Dermis blood vessel endothelial cell (primary cell): ENCODE data around the gene EDA. TPM values are rescaled to one million over a fixed set of nuclear protein-coding genes. Genes with fewer than 3 reads are reported as not detected.
A peak's percentile ranks its signal among the peaks of the same experiment; 100 is the strongest.

Experiments used
- DNase-seq: peaks from one replicate; pipeline ENCODE4 v3.0.0; 2010
- total RNA-seq: library from RNA; depleted of rRNA; stranded (reverse); fragments of >200 nt; gene quantifications from 2 replicates; pipeline ENCODE4 v1.2.3, GENCODE V29; 2014

Gene EDA
- total RNA-seq: 1.3 and 3.1 TPM in 2 replicates

DNA sequence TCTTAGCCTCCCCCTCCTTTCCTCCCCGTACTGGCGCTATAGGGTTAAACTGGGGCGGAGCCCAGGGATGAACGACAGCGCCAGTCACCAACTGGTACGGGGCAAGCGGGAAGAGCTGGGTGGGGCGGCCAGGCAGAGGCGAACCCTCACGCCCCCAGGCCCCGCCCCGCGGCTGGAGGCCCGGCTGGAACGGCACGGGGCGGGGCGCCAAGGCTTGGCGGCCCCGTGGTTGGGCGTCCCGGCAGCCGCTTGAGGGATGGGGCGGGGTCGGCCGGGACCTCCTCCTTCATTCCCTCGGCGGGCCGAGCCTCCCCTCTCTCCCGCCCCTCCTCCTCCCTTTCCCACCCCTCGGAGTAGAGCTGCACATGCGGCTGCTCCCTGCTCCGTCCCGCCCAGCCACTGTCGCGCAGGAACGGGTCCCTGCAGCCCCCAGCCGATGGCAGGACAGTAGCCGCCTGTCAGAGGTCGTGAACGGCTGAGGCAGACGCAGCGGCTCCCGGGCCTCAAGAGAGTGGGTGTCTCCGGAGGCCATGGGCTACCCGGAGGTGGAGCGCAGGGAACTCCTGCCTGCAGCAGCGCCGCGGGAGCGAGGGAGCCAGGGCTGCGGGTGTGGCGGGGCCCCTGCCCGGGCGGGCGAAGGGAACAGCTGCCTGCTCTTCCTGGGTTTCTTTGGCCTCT, at the start of gene EDA:
Gene EDA, plus strand, starts transcription at position 335 of the 678 bp plus-strand sequence.
- peak; percentile 73 for DNase-seq

DNA sequence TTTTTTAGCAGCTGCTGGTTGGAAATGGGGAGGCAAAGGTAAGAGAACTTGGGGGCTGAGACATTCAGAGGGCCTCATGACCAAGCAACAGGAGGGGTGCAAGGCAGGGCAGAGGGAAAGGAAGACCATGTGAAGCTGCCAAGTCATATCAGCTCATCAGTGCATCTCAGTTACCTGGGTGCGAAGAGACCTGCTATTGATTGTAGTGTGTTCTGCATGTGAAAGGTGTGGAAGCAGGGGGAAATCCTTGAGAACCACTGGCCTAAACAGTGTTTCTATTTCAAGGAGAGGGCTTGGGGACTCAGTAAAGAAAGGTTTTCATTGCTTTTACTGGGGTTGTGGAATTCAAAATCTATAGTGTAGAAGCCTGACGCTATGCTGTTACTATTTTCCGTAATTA, 47.1 kb upstream of the EDA start:
- DNase-seq: no peak

DNA sequence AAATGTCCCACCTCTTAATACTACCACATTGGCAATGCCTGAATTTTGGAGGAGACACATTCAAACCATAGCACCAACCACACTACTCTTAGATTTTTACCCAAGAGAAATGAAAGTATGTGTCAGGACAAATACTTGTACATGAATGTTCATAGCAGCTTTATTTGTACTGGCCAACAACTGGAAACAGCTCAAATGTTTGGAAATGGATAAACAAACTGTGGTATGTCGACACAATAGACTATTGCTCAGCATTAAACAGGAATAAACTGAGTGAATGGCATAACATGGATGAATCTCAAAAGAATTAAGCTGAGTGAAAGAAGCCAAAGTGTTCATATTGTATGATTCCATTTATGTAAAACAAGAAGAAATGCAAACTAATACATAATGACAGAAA, 18.5 kb upstream of the EDA start:
- DNase-seq: no peak

DNA sequence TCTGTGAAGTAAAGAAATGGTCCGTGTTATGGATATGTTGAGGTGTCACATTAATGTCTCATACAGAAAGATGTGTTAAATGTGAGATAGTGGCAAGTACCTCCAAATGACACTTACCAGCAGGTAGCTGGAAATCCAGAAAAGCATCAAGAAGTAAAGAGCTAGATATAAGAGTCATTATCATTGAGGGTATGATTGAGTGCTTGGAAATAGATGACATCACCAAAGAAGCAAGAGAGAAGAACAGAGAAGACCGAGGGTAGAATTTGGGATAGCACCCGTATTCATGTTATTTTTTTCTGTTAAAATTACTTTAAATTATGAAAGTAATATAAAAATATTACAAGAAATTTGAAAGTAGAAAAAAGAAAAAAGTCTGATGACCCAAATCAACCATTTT, 15.7 kb upstream of the EDA start:
- no peak for DNase-seq

DNA sequence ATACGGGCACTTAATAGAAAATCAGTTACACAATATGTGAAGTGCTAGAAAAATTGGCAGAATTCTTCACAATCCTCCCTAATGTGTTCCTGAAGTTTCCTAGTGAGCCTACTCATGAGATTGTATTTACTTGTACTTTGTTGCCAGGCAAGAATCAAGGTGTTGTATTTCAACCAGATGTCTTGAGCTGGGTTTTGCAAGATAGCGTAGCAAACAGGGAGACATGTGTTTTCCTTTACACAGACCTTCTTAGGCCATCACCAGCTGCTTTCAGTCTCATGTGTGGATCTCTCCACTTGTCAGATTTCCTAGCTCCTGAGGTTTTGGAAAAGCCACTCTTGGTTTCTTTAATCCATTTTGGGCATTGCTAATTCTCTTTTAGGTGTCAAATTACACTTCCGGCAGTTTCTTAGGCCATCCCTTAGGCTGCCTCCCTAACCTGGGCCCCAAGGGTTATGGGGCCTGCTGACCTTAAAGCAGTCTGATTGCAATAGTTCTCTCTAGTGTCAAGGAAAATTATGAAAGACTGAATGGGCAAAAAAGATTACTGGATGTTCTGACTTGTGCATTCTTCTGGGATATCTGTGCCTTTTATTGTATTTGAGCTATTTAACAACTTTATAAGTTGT, 12.2 kb upstream of the EDA start:
- DNase-seq: no peak

DNA sequence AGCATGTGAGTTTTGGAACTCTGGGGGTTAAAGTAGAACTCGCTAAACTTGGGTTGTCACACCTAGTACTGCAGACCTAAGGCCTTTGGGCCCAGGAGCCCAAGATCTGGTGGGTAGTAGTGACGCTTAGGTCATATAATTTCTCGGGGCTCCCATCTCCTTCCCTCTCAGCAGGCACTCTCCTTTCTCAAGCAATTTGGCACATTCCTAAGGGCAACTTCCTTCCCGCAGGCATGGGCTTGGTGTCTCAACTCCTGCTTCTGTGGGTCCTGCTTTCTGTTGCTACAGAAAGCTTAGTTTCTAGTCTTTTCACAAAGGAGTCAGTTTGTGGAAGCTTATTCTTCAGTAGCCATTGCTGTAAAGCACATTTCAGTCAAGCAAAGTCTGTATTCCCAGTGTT, 10.4 kb upstream of the EDA start:
- no peak for DNase-seq

DNA sequence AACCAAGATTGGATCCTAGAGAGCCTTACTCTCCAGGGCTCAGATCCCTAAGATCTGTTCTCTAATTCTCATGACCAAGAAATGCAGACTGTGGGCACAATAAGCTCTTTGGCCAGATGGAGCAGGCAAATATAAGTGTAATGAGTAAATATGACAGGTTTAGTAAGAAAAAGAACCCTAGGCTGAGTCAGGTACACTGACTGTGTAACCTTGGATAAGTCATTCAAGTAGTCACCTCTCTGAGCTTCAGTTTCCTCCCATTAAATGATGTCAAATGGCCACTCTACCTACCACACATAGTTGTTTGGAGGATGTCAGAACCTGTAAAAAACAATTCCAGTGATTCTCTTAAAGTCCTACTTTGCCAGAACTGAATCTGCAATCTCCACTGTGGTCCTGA, 8.3 kb upstream of the EDA start:
- DNase-seq: no peak

DNA sequence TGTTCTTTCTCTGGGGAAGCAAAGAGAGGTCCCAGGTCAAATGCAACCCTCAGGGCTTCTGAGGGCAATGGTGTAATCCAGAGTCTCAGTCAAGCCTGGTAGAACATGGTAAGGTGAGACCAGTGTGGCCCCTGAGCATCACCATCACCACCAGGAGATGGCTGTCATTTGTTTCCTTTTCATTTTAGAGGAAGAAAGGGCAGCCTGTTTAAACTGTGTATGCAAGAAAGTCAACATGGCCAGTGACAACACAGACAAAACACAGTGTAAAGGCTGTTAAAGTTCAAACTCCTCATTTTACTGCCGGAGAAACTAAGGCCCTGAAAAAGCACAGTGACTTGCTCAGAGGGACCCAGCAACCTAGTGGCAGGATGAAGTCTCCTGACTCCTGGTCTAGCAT, 2.0 kb upstream of the EDA start:
- DNase-seq: no peak

DNA sequence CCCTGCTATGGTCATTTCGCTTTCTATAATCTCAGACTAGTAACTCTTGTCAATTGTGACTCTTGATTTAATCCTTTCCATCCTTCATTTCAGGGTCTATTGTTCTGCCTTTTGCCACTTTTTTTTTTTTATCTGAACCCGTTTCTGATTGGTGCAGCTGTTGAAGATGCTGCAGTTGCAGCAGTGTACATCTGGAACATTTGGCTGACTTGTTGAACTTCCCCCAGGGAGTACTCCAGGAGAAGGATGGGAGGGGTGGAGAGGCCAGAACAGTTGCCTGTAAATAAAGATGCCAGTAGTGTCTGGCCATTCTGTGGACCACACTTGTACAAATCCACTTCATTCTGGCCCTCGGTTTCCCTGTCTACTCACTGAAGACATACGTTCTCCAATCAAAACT, 1.0 kb upstream of the EDA start:
- no peak for DNase-seq

DNA sequence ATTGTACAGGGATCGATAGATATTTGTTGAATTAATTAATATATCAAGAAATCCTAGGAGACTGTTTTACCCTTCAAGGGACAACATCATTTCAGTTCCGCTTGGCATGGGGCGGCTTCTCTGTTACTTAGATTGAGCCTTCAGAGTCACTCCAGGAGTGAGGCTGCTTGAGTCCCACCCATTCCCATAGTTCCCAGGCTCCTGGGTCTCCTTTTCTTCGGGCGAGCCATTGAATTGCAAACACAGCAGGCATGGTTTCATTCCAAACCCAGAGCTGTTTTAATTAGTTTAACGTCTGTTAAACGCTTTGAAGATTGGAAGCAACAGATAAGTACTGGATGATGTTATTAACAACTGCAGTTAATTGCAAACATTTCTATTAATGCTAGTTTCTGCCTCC, 571 bp upstream of the EDA start:
- DNase-seq: no peak

DNA sequence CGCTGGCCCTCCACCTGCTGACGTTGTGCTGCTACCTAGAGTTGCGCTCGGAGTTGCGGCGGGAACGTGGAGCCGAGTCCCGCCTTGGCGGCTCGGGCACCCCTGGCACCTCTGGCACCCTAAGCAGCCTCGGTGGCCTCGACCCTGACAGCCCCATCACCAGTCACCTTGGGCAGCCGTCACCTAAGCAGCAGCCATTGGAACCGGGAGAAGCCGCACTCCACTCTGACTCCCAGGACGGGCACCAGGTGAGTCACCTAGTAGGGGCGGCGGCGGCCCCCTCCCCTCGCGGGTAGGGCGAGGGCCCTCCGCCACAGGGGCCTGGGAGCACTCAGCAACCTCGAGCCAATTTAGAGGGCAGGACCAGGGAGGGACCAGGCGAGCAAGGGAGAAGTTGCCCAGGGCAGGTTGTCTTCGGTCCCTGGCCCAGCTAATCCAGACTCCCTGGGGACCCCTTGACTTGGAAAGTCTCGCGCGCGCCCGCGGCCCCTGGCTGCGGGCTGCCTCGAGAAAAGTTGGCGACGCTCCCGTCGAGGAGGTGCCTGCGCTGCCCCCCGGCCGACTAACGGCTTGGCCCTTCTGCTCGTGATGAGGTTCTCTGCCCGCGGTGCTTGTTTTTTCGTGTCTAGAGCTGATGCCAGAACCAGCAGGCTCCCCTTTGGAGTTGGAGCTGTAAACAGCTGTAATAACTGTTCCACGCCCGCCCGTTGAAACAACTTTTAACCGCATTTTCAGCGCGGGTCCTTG, 717 bp downstream of the EDA start:
- peak; percentile 0 for DNase-seq

DNA sequence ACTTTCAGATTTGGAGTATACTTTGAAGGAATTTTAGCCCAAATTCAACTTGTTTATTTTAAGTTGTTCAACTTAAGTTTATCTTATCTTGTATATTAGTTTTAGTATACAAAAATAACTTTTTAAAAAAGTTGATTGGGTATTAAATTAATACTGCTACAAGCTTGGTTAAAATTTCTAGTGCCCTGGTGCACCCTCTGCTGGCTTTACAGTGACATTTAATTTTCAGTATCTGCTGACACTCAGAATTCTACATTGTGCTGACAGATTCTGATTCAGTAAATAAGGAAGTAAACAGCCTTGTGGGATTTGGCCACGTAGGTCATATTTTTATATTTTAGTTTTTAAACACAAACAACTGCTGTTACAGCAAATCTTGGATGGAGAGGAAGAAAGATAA, 2.9 kb downstream of the EDA start:
- peak; percentile 31 for DNase-seq

DNA sequence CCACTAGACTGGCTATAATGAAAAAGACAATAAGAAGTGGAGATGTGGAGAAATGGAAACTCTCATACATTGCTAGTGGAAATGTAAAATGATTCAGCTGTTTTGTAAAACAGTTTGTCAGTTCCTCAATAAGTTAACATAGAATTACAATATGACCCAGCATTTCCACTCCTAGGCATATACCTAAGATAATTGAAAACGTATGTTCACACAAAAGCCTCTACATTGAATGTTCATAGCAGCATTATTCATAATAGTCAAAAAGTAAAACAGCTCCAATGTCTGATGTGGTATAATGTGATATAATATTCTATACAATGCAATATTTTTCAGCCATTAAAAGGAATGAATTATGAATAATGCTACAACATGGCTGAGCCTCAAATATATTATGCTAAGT, 10.2 kb downstream of the EDA start:
- DNase-seq: no peak

DNA sequence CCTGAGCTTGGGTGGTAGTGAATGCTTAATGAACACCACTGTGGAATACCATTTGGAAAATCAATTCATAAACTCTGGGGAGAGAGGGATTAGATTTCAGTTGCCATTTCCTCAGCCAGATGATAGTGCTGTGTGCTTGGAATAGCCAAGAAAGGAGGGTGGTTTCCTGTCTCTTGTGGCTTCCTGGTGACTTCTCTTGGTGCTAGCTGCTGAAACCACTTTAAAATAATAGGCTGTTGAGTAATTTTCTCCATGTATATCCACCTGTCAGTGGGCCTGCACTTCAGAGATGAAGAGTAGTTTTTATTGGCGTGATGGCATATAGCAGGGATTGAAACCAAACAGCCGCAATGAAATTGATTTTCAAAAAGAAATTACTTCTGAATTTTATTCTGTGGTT, 11.8 kb downstream of the EDA start:
- DNase-seq: no peak

DNA sequence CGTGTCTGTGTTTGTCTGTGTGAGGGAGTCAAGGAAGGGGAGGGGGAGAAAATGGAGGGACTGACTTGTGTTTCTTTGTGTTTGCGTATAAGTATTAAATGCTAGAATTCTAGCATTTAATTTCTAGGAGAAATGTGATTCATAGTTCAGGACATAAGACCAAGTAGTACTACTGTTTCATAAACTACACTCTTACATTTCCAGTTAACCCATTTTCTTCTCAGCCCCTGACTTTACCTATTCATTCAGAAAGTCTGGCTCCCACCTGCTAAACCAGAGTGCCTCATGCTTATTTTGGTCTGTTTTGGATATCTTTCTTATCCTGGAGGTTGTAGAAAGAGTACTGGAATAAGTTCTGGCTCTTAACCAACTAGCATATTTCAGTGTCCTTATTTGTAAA, 14.2 kb downstream of the EDA start:
- DNase-seq: no peak

DNA sequence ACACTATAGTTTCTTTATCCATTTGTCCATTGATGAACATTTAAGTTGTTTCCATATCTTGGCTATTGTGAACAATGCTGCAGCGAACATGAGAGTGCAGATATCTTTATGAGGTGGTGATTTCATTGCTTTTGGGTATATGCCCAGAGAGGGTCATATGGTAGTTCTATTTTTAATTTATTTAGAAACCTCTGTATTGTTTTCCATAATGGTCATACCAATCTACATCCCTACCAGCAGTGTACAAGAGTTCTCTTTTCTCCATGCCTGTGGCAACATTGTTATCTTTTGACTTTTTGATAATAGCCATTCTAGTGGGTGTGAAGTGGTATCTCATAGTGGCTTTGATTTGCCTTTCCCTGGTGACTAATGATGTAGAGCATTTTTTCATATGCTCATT, 48.8 kb downstream of the EDA start:
- no peak for DNase-seq

DNA sequence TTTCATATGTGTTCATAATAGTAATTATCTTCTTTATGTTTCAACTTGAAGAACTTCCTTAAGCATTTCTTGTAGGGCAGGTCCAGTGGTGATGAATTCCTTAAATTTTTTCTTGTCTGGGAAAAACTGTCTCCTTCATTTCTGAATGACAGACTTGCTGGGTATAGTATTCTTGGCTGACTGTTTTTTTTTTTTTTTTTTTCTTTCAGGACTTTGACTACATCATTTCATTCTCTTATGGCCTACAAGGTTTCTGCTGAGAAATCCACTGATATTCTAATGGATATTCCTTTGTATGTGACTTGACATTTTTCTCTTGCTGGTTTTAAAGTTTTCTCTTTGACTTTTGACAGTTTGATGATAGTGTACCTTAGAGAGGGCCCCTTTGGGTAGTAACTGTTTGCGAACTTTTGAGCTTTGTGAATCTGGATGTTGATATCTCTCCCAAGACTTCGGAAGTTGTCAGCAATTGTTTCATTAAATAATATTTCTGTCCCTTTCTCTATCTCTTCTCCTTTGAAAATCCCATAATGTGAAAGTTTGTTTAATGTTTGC, 54.2 kb downstream of the EDA start:
- no peak for DNase-seq

DNA sequence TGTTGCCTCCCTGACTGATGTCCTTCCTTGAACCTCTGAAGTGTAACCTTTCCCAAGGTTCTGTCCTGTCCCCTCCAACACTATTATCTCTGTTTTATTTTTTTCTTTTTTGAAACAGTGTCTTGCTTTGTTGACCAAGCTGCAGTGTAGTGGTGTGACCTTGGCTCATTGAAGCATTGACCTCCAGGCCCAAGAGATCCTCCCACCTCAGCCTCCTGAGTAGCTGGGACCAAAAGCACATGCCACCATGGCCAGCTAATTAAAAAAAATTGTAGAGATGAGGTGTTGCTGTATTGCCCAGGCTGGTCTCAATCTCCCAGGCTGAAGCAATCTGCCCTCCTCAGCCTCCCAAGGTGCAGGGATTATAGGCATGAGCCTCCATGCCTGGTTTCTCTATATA, 59.0 kb downstream of the EDA start:
- DNase-seq: no peak

DNA sequence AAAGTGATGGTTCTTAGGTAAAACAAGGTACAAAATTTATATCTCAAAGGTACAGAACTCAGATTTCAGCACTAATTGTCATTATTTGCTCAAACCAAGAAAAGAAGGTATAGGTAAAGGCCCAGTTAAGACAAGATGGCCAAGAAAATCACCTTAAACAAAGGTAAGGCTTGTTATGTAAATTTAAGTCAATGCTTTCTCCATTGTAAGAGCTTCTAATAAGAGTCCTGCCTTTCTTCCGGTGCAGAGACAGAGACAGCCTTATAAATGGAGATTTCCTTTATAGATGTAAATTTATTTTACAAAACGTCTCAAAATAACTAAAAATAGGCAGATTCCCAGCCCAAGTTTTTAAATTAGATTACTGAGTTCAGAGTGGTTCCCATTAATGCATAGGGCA, 89.9 kb downstream of the EDA start:
- DNase-seq: no peak

DNA sequence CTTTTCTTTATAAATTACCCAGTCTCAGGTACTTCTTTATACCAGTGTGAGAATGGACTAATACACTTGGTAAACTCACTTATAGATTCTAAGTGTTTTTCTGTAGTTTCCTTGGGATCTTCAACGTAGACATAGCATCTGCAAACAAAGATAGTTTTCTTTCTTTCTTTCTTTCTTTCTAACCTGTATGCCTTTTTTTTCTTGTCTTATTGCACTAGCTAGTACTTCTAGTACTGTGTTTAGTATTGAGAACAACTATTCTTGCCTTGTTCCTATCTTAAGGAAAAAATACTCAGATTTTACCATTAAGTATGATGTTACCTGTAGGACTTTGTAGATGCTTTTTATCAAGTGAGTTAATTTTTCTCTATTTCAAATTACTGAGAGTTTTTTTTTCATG, 102.2 kb downstream of the EDA start:
- no peak for DNase-seq

DNA sequence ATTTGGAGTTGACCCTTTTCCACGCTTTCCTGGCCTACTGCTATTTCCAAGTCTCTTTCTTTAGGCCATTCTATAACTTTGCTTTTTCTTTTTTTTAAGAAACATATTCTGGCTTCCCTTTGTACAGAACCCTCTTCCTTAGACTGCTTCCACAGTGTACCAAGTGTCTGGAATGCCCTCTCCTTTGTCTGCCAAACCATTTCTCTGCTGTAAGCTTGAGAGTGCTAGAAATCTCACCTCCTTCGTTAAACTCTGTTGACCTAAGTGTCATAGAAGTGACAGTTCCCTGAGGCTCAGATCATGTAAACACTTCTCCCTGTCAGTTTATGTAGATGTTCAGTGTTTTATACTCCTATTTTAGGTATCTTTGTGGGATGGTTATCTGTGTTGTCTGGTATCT, 108.4 kb downstream of the EDA start:
- DNase-seq: no peak

DNA sequence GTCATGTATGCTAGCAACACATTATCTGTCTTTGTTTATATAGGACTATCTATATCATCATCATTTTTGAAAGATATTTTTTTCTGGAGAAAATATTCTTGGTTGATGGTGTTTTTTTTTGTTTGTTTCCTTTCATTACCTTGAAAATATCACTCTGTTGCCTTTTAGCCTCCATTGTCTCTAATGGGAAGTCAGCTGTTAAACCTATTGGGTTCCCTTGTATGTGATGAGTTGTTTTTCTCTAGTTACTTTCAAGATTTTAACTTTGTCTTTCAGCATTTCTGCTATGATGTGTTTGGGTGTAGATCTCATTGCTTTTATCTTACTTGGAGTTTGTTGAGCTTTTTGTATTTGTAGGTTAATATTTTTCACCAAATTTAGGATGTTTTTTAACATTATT, 124.4 kb downstream of the EDA start:
- no peak for DNase-seq

DNA sequence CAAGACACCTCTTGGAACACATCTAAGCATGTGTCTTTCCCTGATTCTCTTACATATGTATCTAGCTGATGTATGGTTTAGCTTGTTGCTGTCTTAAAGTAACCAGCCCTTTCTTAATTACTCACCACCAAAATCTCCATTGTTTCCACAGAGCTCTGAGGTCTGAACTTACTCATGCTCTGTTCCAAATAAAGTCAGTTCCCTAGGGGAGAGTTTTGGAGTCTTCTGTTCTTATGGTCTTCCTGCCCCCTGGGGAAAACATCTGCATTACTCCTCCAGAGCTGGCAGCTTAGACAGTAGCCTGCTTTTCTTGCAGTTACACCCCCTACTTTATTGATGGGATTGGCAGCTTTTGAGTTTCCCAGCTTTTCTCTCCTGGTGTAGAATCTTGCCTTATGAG, 125.8 kb downstream of the EDA start:
- no peak for DNase-seq

DNA sequence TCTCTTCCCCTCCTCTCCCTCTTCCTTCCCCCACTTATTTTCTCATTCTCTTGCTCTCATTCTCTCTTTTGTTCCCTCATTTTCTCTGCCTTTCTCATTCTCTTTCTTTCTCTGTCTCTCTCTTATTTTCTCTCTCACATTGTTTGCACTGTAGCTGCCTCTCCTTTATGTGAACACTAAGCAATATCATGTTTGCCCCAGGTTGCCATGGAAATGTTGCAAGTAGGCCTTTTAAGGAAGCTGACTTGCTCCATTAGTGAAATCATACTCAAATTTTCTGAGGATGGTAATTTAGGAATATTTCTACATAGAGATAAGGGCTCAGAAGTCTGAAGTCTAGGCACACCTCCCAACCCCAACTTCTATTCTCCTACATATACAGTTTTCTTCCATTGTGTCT, 130.1 kb downstream of the EDA start:
- DNase-seq: no peak
